Retinal pigment epithelial cell (primary cell): ENCODE data around the gene ARNT2.

Source experiments
- DNase-seq: peaks from one replicate; pipeline ENCODE4 v3.0.0-alpha.2; 2010; ENCODE audit warnings: low read depth
- H3K4me3 ChIP-seq: 2 replicates; pipeline ENCODE4 v1.5.1; 2011; ENCODE audit warnings: mild to moderate bottlenecking, low read length, control low read depth, moderate library complexity
- TF ChIP-seq, protein P1 (sequence below): conservative IDR thresholded peaks from 2 replicates; pipeline ENCODE4 v1.5.1; 2011; ENCODE audit warnings: low read depth, low read length, control low read depth, inconsistent platforms

ARNT2 gene

DNA sequence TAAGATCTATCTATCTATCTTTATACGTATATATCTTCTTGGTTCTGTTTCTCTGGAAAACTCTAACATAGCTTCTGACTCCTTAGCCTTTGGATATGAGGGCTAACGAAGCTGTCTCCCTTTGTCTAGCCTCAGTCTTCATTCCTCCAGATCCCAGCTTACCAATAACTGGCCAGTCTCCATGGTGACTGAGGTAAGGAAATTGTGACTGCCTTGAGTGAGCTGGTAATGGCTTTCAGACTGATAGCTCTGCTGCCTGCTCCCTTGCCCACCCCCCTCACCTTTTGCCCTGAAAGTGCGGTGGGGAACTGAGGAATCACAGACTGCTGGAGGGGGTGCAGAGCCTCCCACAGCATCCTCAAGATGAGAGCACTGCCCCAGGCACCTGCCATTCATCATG, 225.2 kb downstream of the ARNT2 start:
- no peak overlapping the region for H3K4me3 ChIP-seq

DNA sequence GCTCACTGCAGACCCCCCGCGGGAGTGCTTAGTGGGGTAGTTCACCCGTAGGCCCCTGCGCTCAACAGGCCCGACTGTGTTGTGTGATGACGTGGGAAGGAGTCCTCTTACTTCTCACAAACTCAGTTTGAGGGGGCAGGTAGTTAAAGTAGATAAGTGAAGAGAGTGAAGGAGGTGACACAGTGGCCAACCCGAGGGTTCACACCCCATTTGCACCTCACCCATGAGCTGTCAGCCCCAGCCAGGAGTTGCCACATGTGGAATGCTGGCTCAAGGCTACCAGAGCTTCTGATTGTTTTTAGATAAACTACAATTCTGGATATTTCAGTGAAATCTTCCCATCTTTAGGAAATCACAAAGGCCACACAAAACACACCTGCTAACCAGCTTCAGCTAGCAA, 226.8 kb downstream of the ARNT2 start:
- DNase-seq = no peak
- TF ChIP-seq, protein P1, sequence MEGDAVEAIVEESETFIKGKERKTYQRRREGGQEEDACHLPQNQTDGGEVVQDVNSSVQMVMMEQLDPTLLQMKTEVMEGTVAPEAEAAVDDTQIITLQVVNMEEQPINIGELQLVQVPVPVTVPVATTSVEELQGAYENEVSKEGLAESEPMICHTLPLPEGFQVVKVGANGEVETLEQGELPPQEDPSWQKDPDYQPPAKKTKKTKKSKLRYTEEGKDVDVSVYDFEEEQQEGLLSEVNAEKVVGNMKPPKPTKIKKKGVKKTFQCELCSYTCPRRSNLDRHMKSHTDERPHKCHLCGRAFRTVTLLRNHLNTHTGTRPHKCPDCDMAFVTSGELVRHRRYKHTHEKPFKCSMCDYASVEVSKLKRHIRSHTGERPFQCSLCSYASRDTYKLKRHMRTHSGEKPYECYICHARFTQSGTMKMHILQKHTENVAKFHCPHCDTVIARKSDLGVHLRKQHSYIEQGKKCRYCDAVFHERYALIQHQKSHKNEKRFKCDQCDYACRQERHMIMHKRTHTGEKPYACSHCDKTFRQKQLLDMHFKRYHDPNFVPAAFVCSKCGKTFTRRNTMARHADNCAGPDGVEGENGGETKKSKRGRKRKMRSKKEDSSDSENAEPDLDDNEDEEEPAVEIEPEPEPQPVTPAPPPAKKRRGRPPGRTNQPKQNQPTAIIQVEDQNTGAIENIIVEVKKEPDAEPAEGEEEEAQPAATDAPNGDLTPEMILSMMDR = no peak

More for the DNA sequence above, 225.2 kb downstream of the ARNT2 start:
- TF ChIP-seq, protein P1 = no peak
- DNase-seq = no peak

DNA sequence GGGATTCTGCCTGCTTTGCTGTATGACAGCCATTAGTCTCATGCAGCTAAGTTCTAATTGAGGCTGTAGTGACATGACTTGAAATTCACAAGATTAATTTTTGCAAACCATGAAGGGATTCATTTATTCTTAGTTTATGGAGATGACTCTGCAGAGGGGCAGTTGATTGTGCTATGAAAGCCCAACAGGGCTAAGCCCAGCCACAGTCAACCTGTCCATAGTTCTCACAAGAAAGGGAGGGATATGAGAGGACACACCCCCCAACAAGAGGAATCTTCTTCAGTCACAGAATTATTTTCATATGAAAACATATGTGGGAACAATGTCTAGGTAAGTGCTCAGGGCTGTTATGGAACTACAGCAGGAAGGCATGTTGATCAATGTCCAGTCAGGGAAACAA, 229.0 kb downstream of the ARNT2 start:
- TF ChIP-seq, protein P1 = no peak
- no peak overlapping the region for H3K4me3 ChIP-seq
- DNase-seq = no peak

More for the DNA sequence above, 226.8 kb downstream of the ARNT2 start:
- H3K4me3 ChIP-seq = no peak overlapping the region

DNA sequence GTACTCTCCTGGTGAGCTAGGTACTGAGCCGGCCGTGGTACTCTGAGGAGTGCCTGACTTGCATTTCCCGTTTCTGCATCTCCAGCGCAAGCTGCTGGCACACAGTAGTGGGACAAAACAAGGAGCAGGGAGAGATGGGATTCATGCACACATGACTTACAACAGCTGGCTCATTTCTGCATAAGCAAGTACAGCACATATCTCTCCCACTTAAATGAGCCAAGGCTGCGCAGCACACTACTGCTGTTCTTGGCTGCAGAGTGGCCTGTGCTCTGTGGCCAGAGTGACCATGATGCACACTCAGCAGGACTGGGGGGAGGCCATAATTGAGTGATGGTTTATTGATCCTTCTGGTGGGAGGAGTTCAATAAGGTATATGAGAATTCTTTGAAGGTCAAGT, 231.8 kb downstream of the ARNT2 start:
- TF ChIP-seq, protein P1 = no peak
- no peak overlapping the region for H3K4me3 ChIP-seq
- DNase-seq = no peak

DNA sequence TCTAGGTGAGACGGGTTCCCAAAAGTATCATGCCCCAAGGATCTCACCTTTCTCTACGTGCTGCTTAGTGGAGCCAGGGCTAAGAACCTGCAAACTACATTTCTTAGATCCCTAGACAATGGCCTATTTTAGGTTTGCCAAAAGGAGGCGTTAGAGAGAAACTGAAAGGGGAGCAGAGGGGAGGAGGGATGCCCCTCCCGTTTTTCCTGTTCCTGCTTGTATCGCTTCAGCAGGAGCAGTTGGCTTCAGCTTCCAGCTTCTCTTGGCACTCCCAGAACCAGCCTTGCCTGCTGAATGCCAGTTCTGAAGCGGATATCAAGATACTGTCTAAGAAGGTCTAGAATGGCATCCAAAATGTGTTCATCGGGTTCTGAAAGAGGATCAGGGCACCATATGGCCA, 232.5 kb downstream of the ARNT2 start:
- TF ChIP-seq, protein P1 = no peak
- DNase-seq = no peak
- no peak overlapping the region for H3K4me3 ChIP-seq

DNA sequence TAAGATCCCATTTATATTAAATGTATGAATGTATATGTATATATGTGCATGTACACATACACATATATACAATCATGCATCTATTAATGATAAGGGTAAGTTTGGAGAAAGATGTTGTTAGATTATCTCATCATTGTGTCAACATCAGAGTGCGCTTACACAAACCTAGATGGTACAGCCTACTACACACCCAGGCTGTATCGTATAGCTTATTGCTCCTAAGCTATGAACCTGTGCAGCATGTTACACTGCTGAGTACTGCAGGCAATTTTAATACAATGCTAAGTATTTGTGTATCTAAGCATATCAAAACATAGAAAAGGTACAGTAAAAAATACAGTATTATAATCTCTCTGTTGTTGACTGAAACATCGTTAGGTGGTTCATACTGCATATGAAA, 233.6 kb downstream of the ARNT2 start:
- no peak for DNase-seq
- no peak overlapping the region for H3K4me3 ChIP-seq
- TF ChIP-seq, protein P1 = no peak

DNA sequence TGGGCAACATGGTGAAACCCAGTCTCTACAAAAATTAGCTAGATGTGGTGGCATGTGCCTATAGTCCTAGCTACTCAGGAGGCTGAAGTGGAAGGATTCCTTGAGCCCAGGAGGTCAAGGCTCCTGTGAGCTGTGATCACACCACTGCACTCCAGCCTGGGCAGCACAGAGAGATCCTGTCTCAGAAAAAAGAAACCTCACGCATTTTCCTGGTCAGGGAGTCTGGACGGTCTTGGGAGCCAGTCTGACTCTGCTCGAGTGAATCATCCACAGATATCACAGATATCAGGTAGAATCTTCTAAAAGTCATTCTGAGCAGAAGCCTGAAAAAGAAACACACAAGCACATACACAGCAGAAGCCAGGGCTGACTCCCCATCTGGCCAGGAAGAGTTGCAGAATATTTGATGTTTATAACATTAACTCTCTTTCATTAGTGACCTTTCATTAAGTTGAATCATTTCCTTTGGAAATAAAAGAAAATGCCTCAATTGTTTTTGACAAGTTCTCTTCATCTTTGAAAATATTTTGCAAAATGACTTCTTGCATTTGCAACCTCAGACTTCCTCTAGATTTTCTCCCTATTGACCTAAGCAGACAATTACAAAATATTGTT, 234.5 kb downstream of the ARNT2 start:
- TF ChIP-seq, protein P1 = no peak
- no peak for DNase-seq
- no peak overlapping the region for H3K4me3 ChIP-seq
